Activated CD4-positive, alpha-beta T cell treated with anti-CD3 and anti-CD28 coated beads for 1 hour (primary cell): ENCODE measurements around the gene TOR1B.
"Not testable (repeated sequence)": the region's sequence is repeated elsewhere in the genome, so short reads cannot be mapped to it uniquely, and the experiment has no call there.

Experiments
- DNase-seq: peaks from one replicate; pipeline ENCODE4 v3.0.0-alpha.2; 2020

TOR1B gene

DNA sequence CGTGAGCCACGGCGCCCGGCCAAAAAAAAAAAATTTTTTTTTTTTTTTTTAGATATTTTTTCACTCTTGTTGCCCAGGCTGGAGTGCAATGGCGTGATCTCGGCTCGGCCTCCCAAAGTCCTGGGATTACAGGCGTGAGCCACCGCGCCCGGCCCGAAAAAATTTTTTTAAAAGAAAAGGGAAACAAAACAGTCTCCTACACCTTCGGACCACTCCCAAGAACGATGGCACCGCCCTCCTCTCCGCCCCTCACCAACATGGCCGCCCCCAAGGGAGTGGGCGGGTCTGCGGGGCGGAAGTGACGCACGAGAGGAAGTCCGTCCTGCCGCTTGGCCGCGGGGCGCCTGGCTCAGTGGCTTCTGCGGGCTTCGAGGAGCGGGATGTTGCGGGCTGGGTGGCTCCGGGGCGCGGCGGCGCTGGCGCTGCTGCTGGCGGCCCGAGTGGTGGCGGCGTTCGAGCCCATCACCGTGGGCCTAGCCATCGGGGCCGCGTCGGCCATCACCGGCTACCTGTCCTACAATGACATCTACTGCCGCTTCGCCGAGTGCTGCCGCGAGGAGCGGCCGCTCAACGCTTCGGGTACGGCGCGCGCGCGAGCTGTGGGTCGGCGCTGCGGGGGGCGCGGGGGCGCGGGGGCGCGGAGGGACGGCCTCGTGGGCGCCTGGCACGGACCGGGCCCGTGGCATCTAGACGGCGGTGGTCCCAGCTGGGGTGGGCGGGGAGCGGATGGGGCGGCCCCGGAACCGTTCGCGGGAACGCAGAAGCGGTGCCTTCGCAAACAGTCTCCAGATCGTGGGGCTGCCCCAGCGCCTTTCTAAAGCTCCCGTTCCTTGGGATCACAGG, at the start of gene TOR1B:
Gene TOR1B, plus strand, starts transcription at position 352 of the 843 bp plus-strand sequence. Its CDS starts 29 bp downstream, at position 381.
- peak; percentile 92 for DNase-seq

DNA sequence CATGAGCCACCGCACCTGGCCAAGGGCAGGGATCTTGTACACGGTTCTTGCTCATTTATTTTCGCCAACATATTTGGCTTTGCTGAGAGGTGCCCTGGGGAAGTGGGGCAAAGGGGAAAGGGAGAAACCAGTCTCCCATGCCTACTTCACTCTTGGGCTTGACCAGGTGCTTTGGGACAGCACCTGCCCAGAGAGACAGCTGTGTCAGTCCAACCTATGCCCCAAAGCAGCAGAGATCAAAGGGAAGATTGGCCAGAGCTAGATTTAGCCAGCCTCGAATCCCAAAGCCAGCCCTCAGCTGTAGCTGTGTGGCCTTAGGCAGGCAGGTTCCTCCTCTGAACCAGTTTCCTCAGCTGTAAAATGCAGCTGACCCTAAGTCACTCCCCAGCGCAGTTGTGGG, 47.8 kb upstream of the TOR1B start:
- no peak for DNase-seq

DNA sequence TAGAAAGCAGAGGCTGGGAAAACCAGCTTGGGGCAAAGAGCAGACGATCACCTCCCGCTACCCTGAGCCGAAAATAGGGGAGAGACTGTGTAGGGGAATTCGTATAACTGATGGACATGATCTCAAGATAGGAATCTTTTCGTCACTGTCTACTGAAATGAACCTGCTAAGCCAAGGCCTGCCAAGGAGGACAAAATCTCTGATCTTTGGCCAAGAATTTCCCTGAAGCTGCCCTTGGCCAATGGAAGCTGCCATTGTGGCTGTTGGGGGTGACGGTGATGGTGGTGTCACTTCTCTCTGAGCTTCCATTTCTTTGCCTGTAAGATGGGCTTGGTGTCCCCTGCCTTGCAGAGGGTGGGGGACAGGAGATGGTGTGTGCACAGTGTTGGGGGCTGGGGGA, 46.8 kb upstream of the TOR1B start:
- no peak for DNase-seq

GRCh38 chr9:129757045-129757444, 45.9 kb upstream of the TOR1B start:
- DNase-seq: no peak

DNA sequence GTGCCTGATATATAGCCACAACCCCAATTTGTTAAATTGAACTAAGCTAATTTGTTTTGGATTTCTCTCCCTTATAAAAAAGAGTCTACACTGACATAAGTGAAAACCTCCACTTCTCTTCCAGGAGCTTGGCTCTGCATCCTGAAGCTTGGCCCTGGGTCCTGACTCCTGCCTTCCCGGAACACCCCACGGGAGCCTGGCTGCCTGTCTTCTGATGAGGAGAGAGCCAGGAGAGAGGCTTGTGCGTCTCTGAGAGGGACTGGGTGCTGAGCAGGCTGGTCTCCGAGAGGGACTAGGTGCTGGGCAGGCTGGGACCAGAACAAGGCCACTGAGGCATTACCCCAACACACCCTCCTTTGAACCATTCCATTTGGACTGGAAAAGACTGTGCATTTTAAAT, 43.7 kb upstream of the TOR1B start:
- no peak for DNase-seq

GRCh38 chr9:129759804-129760502, 43.0 kb upstream of the TOR1B start:
- no peak for DNase-seq

- DNase-seq: not testable (repeated sequence)
Observed at GRCh38 chr9:129760784-129761183, 42.2 kb upstream of the TOR1B start.

DNA sequence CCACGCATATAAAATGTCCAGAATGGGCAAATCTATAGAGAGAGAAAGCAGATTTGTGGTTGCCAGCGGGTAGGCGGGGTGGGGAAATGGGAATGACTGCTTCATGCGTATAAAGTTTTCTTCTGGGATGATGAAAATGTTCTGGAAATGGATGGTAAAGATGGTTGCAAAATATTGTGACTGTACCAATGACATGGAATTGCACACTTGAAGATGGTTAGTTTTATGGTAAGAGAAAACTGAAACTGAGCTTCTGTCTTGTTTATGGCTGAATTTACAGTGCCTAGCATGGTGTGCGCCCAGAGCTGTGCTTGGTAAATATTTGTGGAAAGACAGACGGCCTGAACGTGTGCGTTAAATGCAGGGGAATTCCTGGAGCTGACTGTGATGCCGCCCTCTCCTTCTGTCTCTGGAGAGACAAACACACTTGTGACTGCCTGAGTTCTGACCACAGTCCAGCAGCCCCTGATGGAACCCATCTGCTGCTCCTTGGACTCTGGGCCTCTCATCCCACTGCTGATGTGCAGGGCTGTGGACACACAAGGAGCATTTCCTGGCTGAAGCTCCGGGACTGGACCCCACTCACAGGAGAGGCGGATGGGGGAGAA, 41.6 kb upstream of the TOR1B start:
- DNase-seq: no peak

DNA sequence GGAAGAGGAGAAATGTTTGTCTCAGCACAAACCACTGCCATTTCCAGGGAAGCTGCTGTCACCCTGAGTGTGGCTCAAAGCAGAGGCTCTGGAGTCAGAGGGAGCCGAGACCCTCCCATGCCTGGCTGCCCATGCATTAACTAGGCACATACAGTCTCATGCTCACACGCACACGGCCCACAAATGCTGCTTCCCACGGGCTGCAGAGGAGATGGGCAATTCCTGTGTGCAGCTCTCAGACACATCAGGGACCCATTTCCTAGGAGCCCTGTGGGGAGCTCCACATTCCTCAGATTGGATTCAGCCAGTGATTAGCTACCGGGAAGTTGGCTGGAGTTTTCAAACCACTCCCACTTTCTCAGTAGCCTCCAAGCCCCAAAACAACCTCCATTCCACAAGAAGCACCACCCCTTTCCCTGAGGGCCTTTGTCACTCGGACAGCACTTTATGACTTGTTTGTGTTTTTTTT, 41.0 kb upstream of the TOR1B start:
- DNase-seq: no peak

GRCh38 chr9:129762370-129762984, 40.5 kb upstream of the TOR1B start:
- not testable (repeated sequence) for DNase-seq

GRCh38 chr9:129762985-129763926, 39.7 kb upstream of the TOR1B start:
- DNase-seq: no peak

DNA sequence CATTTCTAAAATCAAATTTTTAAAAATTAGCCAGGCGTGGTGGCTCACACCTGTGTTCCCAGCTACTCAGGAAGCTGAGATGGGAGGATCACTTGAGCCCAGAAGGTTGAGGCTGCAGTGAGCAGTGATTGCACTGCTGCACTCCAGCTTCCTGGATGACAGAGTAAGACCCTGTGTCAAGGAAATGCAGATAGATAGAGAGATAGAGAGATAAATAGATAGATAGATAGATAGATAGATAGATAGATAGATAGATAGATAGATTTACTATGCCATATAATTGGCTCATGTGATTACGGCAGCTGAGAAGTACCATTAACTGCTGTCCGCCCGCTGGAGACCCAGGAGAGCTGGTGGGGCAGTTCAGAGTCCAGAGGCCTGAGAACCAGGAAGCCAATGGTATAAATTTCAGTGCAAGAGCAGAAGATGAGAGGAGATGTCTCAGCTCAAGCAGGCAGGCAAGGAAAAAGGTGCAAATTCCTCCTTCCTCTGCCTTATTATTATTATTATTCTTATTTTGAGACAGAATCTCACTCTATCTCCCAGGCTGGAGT, 37.1 kb upstream of the TOR1B start:
- no peak for DNase-seq

GRCh38 chr9:129768486-129768885, 34.5 kb upstream of the TOR1B start:
- no peak for DNase-seq

- no peak for DNase-seq
Observed at GRCh38 chr9:129769669-129770068, 33.3 kb upstream of the TOR1B start.

DNA sequence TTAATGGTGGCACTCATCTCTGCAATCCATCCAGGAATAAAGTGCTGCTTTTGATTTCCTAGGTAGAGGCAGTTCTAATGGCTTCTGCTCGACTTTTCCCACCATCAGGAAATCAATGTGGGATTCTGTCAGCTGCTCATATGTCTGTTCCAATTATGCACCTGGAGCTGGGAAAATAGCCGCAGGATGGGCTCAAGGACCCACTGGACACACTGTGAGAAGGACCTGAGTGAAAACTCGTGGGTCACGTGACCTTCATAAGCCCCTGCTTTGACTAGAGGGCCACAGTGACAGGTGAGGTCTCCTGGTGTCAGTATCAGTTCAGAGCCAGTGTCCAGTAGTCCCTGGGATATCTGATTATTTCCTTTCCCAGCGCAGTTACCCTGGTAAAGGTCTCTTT, 32.2 kb upstream of the TOR1B start:
- DNase-seq: no peak

GRCh38 chr9:129773262-129774048, 29.5 kb upstream of the TOR1B start:
- DNase-seq: no peak

DNA sequence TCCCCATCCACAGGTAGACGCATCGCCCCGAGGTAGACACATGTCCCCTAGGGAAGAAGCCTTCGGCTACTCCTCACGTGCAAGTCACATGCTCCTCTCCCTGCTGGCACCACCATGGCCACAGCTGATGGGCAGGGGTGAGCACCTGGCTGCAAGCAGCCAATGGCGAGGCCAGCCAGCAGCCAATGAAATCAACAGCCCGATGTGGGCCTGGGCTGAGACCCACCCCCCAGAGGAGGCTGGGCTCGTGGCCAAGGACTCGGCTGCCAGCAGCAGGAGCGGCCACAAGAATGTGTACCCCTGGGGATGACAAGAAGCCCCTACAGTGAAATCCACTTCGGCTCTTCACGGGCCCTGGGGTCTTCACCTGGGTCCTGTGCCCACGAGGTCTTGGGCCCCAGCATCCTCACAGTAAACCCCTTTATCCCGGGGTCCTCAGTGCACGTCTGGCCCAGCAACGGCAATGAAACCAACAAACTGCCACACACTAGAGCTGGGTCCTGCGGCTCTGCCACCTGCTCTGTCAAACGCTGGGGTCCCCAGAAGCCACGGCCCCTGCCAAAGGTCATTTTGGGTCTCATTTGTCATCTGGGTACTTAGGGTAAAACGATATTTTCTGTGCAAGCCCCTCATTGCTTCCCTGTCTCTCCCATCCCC, 28.1 kb upstream of the TOR1B start:
- no peak for DNase-seq

DNA sequence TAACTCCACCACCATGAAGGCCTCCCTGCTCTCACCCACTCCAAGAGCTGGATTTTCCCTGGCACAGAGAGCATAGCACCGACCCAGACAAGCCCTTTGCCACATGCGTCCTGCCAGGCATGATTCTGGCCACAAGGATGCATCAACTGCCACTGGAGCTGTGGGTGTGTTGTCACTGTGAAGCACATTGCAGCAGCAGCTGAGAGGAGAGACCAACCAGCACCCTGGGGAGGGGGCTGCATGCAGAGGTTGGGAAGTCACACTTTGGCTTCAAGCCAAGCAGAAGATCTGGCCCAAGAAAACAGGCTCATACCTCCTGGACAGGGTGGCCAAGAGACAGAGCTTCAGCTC, 27.6 kb upstream of the TOR1B start:
- DNase-seq: no peak

GRCh38 chr9:129776096-129776495, 26.9 kb upstream of the TOR1B start:
- not testable (repeated sequence) for DNase-seq

GRCh38 chr9:129776566-129776937, 26.4 kb upstream of the TOR1B start:
- no peak for DNase-seq
